H9 (cell line): ENCODE data around the gene KIF27. TPM values are rescaled to one million over a fixed set of nuclear protein-coding genes. Genes with fewer than 3 reads are reported as not detected.
"Not testable (repeated sequence)": the region's sequence is repeated elsewhere in the genome, so short reads cannot be mapped to it uniquely, and the experiment has no call there.

Source experiments
- DNase-seq: peaks from one replicate; pipeline ENCODE4 v3.0.0-alpha.2; 2017
- H2AFZ ChIP-seq: one replicate; pipeline ENCODE4 v1.6.1; 2013; ENCODE audit warnings: mild to moderate bottlenecking, low read length, control low read depth, moderate library complexity
- H2AK5ac ChIP-seq: 2 replicates; pipeline ENCODE4 v1.6.1; 2013; ENCODE audit warnings: low read length, control low read depth, mixed read lengths; ENCODE audit not compliant: insufficient read length
- H2BK120ac ChIP-seq: one replicate; pipeline ENCODE4 v1.6.1; 2013; ENCODE audit warnings: low read depth, mild to moderate bottlenecking, low read length, control low read depth, inconsistent platforms; ENCODE audit not compliant: poor library complexity, severe bottlenecking
- H2BK12ac ChIP-seq: 2 replicates; pipeline ENCODE4 v1.6.1; 2013; ENCODE audit warnings: low read length, control low read depth, mixed read lengths, low read depth; ENCODE audit not compliant: insufficient read length
- H2BK15ac ChIP-seq: 2 replicates; pipeline ENCODE4 v1.6.1; 2013; ENCODE audit warnings: low read depth, low read length, control low read depth
- H2BK20ac ChIP-seq: one replicate; pipeline ENCODE4 v1.6.1; 2013; ENCODE audit warnings: low read depth, mild to moderate bottlenecking, low read length, control low read depth, inconsistent platforms; ENCODE audit not compliant: poor library complexity, severe bottlenecking
- H2BK5ac ChIP-seq: 2 replicates; pipeline ENCODE4 v1.6.1; 2013; ENCODE audit warnings: low read length, control low read depth, mixed read lengths; ENCODE audit not compliant: insufficient read length
- H3K14ac ChIP-seq: 2 replicates; pipeline ENCODE4 v1.6.1; 2013; ENCODE audit warnings: low read length, control low read depth; ENCODE audit not compliant: insufficient read depth
- H3K18ac ChIP-seq: 2 replicates; pipeline ENCODE4 v1.6.1; 2013; ENCODE audit warnings: low read depth, mild to moderate bottlenecking, mixed read lengths, low read length, control low read depth; ENCODE audit not compliant: insufficient read length
- H3K23ac ChIP-seq: 2 replicates; pipeline ENCODE4 v1.6.1; 2013; ENCODE audit warnings: low read length, control low read depth, mixed read lengths, low read depth; ENCODE audit not compliant: insufficient read length
- H3K23me2 ChIP-seq: 2 replicates; pipeline ENCODE4 v1.6.1; 2013; ENCODE audit warnings: low read depth, mild to moderate bottlenecking, mixed read lengths, low read length, control low read depth; ENCODE audit not compliant: insufficient read length, poor library complexity, severe bottlenecking
- H3K27ac ChIP-seq: 2 replicates; pipeline ENCODE4 v1.5.1; 2013; ENCODE audit warnings: low read length, control low read depth, mixed read lengths, low read depth; ENCODE audit not compliant: insufficient read length
- H3K27me3 ChIP-seq: 2 replicates; pipeline ENCODE4 v1.6.1; 2013; ENCODE audit warnings: low read length, control low read depth, inconsistent platforms; ENCODE audit not compliant: insufficient read depth
- H3K4ac ChIP-seq: 2 replicates; pipeline ENCODE4 v1.6.1; 2013; ENCODE audit warnings: low read depth, mild to moderate bottlenecking, control low read depth, inconsistent platforms, low read length, moderate library complexity
- H3K4me1 ChIP-seq: 2 replicates; pipeline ENCODE4 v1.6.1; 2013; ENCODE audit warnings: low read length, control low read depth, inconsistent platforms; ENCODE audit not compliant: insufficient read depth
- H3K4me2 ChIP-seq: 2 replicates; pipeline ENCODE4 v1.6.1; 2013; ENCODE audit warnings: low read length, control low read depth, mixed read lengths; ENCODE audit not compliant: insufficient read length, insufficient read depth
- H3K56ac ChIP-seq: 2 replicates; pipeline ENCODE4 v1.6.1; 2013; ENCODE audit warnings: low read depth, mild to moderate bottlenecking, mixed read lengths, low read length, control low read depth; ENCODE audit not compliant: insufficient read length
- H3K79me1 ChIP-seq: 2 replicates; pipeline ENCODE4 v1.6.1; 2013; ENCODE audit warnings: low read depth, mild to moderate bottlenecking, moderate library complexity, low read length, control low read depth, inconsistent platforms; ENCODE audit not compliant: insufficient read depth, poor library complexity, severe bottlenecking
- H3K79me2 ChIP-seq: 2 replicates; pipeline ENCODE4 v1.6.1; 2013; ENCODE audit warnings: low read length, control low read depth, inconsistent platforms; ENCODE audit not compliant: insufficient read depth
- H3K9ac ChIP-seq: 2 replicates; pipeline ENCODE4 v1.6.1; 2013; ENCODE audit warnings: low read length, control low read depth, mixed read lengths; ENCODE audit not compliant: insufficient read length; ENCODE audit errors: extremely low read depth
- H3K9me3 ChIP-seq: one replicate; pipeline ENCODE4 v1.6.1; 2013; ENCODE audit warnings: low read depth, low read length, inconsistent platforms; ENCODE audit not compliant: control insufficient read depth
- H3T11ph ChIP-seq: one replicate; pipeline ENCODE4 v1.6.1; 2013; ENCODE audit warnings: mild to moderate bottlenecking, low read length, control low read depth, inconsistent platforms
- H4K20me1 ChIP-seq: one replicate; pipeline ENCODE4 v1.6.1; 2013; ENCODE audit not compliant: control insufficient read depth, insufficient read length, insufficient read depth
- H4K5ac ChIP-seq: 2 replicates; pipeline ENCODE4 v1.6.1; 2013; ENCODE audit warnings: low read depth, mild to moderate bottlenecking, mixed read lengths, low read length, control low read depth; ENCODE audit not compliant: insufficient read length
- H4K8ac ChIP-seq: replicated peaks from 2 replicates; pipeline ENCODE4 v1.6.1; 2013; ENCODE audit warnings: low read length, control low read depth, mixed read lengths, low read depth; ENCODE audit not compliant: insufficient read length
- H4K91ac ChIP-seq: 2 replicates; pipeline ENCODE4 v1.6.1; 2013; ENCODE audit warnings: low read depth, mild to moderate bottlenecking, moderate library complexity, mixed read lengths, low read length, control low read depth; ENCODE audit not compliant: insufficient read length
- H3K27ac Mint-ChIP-seq, 3 experiments: 2 replicates in 2 of 3; 3 replicates in 1 of 3; pipeline ENCODE4 v1.8.0; 2020 to 2021; ENCODE audit warnings: mixed read lengths in 3 of 3, mild to moderate bottlenecking in 1 of 3, moderate library complexity in 1 of 3
- H3K27me3 Mint-ChIP-seq: 2 replicates; pipeline ENCODE4 v1.8.0; 2021; ENCODE audit warnings: low read depth, mild to moderate bottlenecking, moderate library complexity, mixed read lengths
- H3K36me3 Mint-ChIP-seq, 3 experiments: 2 replicates in 2 of 3; 3 replicates in 1 of 3; pipeline ENCODE4 v1.8.0; 2020 to 2021; ENCODE audit warnings: low read depth in 3 of 3, mixed read lengths in 3 of 3; ENCODE audit not compliant: insufficient read depth in 1 of 3
- H3K4me1 Mint-ChIP-seq, 2 experiments: 2 replicates each; pipeline ENCODE4 v1.8.0; 2020; ENCODE audit warnings: mixed read lengths in 2 of 2
- H3K4me3 Mint-ChIP-seq, 2 experiments: 2 replicates in 1 of 2; 3 replicates in 1 of 2; pipeline ENCODE4 v1.8.0; 2020 to 2021; ENCODE audit warnings: mild to moderate bottlenecking in 2 of 2, mixed read lengths in 2 of 2, moderate library complexity in 1 of 2
- H3K9me3 Mint-ChIP-seq, 2 experiments: 2 replicates in 1 of 2; 3 replicates in 1 of 2; pipeline ENCODE4 v1.8.0; 2020; ENCODE audit warnings: mild to moderate bottlenecking in 2 of 2, mixed read lengths in 2 of 2, moderate library complexity in 1 of 2
- CTCF ChIP-seq: fragments of 200-600 bp; sonication (generic); conservative IDR thresholded peaks from 3 replicates; pipeline ENCODE4 v1.8.0; 2021; ENCODE audit warnings: antibody characterized with exemption, mild to moderate bottlenecking
- WGBS: extraction: QIAGEN DNeasy Blood & Tissue Kit; methylation state at CpG from one replicate; pipeline ENCODE4 v1.1.7; 2013; ENCODE audit warnings: missing lambda C conversion rate, low lambda C conversion rate, mixed read lengths; ENCODE audit not compliant: insufficient read length; ENCODE audit errors: extremely low coverage; 5-methylcytosine and 5-hydroxymethylcytosine counted together
- total RNA-seq: library from RNA; stranded (reverse); gene quantifications from 2 replicates; pipeline ENCODE4 v1.2.1, GENCODE V29; 2021

KIF27 gene
- total RNA-seq, 1 experiment from 2014 or later = 2.9 TPM

DNA sequence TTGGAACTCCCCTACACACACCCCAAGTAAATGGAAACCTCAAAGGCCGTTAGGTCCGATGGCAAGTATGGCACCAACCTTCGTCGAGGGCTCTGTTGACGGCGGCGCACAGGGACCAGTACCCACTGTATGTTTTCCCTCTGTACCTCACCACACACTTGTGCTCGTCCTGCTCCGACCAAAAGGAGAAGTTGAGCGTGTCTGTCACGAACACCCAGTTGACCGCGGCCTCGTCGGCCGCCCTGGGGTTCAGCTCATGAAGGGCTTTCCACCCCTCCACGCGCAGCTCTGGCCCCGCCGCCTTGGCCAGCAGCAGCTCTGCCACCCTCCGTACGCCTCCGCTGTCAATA lies 34.8 kb upstream of the KIF27 start:
- Histone ChIP-seq H2BK12ac (no peak overlapping the region), H3K4ac (no peak overlapping the region), H3K4me2 (peak overlapping the region; percentile 42), H3K18ac (peak overlapping the region; percentile 79), H4K5ac (no peak overlapping the region), H3T11ph (no peak overlapping the region), H2BK5ac (no peak overlapping the region), H4K20me1 (no peaks in the 10 kb centered on the region), H3K27ac (no peak overlapping the region), H2BK120ac (no peak overlapping the region), H2BK20ac (no peak overlapping the region), H3K23ac (no peak overlapping the region), H3K27me3 (no peaks in the 10 kb centered on the region), H2BK15ac (no peak overlapping the region), H3K23me2 (peaks cover 7% of the 10 kb centered on the region), H2AFZ (no peak overlapping the region), H3K9ac (no peak overlapping the region), H3K14ac (peak overlapping the region; percentile 84; the same call in 1 of the 2 replicates), H4K91ac (no peak overlapping the region), H3K9me3 (no peaks in the 10 kb centered on the region), H3K56ac (no peak overlapping the region), H3K79me2 (no peaks in the 10 kb centered on the region), H3K4me1 (no peaks in the 10 kb centered on the region; the same call in 1 of the 2 replicates), H3K79me1 (no peaks in the 10 kb centered on the region), H2AK5ac (no peak overlapping the region), H4K8ac (no peak overlapping the region)
- Mint-ChIP-seq H3K27me3 (no peaks in the 10 kb centered on the region), H3K9me3 (no peaks in the 10 kb centered on the region), H3K36me3 (no peaks in the 10 kb centered on the region; a peak in 2 of 7 replicates), H3K27ac (peak overlapping the region in 1 of 3 experiments; percentile 80; a peak in 2 of 7 replicates), H3K4me3 (peak overlapping the region; percentile 61 to 78), H3K4me1 (peaks cover 2 to 8% of the 10 kb centered on the region in 2 experiments; a peak in 2 of 4 replicates)
- no CpG with 5 or more reads among the region's 23 CpGs for WGBS
- TF ChIP-seq CTCF = no peak
- no peak for DNase-seq

DNA sequence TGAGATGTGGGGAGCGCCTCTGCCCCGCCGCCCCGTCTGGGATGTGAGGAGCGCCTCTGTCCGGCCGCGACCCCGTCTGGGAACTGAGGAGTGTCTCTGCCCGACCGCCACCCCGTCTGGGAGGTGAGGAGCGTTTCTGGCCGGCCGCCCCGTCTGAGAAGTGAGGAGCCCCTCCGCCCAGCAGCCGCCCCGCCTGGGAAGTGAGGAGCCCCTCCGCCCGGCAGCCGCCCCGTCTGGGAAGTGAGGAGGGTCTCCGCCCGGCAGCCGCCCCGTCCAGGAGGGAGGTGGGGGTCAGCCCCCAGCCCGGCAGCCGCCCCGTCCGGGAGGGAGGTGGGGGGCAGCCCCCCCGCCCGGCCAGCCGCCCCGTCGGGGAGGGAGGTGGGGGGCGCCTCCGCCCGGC lies 26.9 kb upstream of the KIF27 start:
- H3K79me1 ChIP-seq, H3K79me2 ChIP-seq, H3K27me3 ChIP-seq, H3K18ac ChIP-seq, H2BK20ac ChIP-seq, H3K9ac ChIP-seq, H3K27ac ChIP-seq, H3T11ph ChIP-seq, H2AFZ ChIP-seq, H3K4me3 Mint-ChIP-seq, H3K23ac ChIP-seq, H2BK5ac ChIP-seq, H2BK120ac ChIP-seq, H2BK15ac ChIP-seq, H4K8ac ChIP-seq, H3K14ac ChIP-seq, H3K23me2 ChIP-seq, H3K4me1 ChIP-seq, H3K4me2 ChIP-seq, H2BK12ac ChIP-seq, DNase-seq, H4K20me1 ChIP-seq, H4K5ac ChIP-seq, H2AK5ac ChIP-seq, H3K9me3 ChIP-seq, H3K27me3 Mint-ChIP-seq, H3K27ac Mint-ChIP-seq, H3K4me1 Mint-ChIP-seq, H3K56ac ChIP-seq, H4K91ac ChIP-seq, H3K4ac ChIP-seq: not testable (repeated sequence)
- WGBS = no CpG with 5 or more reads among the region's 39 CpGs
- peaks cover 14 to 20% of the 10 kb centered on the region in 2 experiments for H3K9me3 Mint-ChIP-seq
- H3K36me3 Mint-ChIP-seq = peaks cover 12 to 36% (median 35%) of the 10 kb centered on the region in 3 experiments; a peak in 5 of 7 replicates
